ENCODE data around the gene RHBDF2.

The RHBDF2 gene

DNA sequence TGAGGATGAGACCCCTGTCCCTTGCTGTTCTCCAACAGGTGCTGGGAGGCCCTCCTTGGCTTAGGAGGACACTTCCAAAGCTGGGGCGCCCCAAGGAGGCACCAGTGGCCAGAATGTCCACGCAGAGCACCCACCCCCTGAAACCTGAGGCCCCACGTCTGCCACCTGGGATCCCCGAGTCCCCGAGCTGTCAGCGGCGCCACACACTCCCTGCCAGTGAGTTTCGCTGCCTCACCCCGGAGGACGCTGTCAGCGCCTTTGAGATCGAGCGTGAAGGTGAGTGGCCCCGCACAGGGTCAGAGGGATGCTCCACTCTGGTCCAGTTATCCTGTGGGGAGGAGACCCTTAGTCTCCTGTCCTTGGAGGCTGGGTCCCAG is 32.6 kb downstream of the RHBDF2 start:
- TF ChIP-seq, protein P1, sequence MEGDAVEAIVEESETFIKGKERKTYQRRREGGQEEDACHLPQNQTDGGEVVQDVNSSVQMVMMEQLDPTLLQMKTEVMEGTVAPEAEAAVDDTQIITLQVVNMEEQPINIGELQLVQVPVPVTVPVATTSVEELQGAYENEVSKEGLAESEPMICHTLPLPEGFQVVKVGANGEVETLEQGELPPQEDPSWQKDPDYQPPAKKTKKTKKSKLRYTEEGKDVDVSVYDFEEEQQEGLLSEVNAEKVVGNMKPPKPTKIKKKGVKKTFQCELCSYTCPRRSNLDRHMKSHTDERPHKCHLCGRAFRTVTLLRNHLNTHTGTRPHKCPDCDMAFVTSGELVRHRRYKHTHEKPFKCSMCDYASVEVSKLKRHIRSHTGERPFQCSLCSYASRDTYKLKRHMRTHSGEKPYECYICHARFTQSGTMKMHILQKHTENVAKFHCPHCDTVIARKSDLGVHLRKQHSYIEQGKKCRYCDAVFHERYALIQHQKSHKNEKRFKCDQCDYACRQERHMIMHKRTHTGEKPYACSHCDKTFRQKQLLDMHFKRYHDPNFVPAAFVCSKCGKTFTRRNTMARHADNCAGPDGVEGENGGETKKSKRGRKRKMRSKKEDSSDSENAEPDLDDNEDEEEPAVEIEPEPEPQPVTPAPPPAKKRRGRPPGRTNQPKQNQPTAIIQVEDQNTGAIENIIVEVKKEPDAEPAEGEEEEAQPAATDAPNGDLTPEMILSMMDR (IDR thresholded peaks at IDR 0.05; ENCODE audit: control insufficient read depth, insufficient read depth, low read depth, low read length, missing control alignments), result no peak
- H3K4me3 ChIP-seq (ENCODE audit: control insufficient read depth, low read depth, low read length), result no peak overlapping the region
- DNase-seq (ENCODE audit: low read depth), result no peak

DNA sequence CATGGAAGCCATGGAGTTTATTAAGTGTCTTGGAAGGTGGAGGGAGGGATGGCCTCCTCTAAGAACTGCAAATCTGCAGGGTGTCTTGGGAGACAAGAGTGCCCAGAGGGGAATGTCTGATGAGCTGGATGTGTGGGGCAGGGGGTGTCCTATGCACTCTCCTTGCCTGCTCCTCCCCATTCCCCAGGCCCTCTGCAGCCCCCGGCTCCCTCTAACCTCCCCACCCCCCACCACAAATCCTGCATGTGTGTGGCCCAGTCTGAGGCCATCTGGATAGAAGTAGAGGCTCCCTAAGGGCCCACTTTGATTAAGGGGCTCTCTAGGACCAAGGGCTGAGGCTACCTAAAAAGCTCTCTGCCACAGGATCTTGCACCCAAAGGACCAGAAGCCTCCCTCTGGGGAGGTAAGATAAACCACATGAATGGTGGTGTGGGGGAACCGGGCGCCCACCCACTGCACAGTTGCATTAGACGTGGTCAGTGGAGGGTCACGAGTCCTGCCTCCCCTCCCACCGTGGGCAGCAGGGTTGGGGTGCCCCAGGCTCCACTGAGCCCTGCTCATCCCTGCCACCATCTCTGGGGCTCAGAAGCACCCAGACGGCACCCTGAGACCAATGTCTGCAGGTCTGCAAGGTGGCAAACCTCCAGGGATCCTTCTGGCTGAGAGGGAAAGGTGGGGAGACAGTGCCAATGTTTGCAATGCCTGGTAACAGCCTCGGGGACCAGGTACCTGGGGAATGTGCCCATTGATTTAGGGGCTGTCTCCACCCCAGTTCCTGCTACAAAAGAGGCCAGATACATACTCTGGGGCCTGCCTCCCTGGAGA is 33.2 kb downstream of the RHBDF2 start:
- no peak for DNase-seq (ENCODE audit: low read depth)
- H3K4me3 ChIP-seq (ENCODE audit: control insufficient read depth, low read depth, low read length), result no peak overlapping the region
- TF ChIP-seq, protein P1 (IDR thresholded peaks at IDR 0.05; ENCODE audit: control insufficient read depth, insufficient read depth, low read depth, low read length, missing control alignments), result no peak

DNA sequence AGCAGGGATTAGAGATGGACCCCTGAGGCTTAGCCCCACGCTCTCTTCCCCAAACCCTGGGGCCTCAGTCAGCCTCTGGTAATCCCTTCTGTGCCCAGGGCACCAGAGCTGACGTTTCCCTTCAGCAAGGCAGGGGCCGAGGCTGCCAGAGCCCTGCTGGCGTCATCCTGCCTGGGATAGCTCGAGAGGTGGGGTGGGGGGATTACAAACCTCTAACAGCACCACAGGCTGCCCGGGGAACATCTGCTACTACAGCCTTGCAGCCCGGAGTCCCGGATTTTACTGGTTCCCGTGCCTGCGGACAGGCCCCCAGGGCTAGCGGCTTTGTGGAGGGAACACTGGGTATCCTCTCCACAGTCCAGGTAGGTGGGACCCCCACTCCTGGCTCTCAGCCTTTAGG is 33.9 kb downstream of the RHBDF2 start, which contains the start of gene AANAT:
TSS of gene AANAT (plus strand) at position 238 of the 400 bp plus-strand sequence. CDS start 1,144 bp downstream, outside the sequence.
- H3K4me3 ChIP-seq (ENCODE audit: control insufficient read depth, low read depth, low read length), result no peak within 1 kb of the TSS
- no peak for DNase-seq (ENCODE audit: low read depth)
- TF ChIP-seq, protein P1 (IDR thresholded peaks at IDR 0.05; ENCODE audit: control insufficient read depth, insufficient read depth, low read depth, low read length, missing control alignments), result no peak

- no peak for DNase-seq (ENCODE audit: low read depth)
- TF ChIP-seq, protein P1 (IDR thresholded peaks at IDR 0.05; ENCODE audit: control insufficient read depth, insufficient read depth, low read depth, low read length, missing control alignments), result no peak
- no peak overlapping the region for H3K4me3 ChIP-seq (ENCODE audit: control insufficient read depth, low read depth, low read length)
These were observed 34.5 kb downstream of the RHBDF2 start for GRCh38 chr17:76466775-76467130.

- TF ChIP-seq, protein P1 (IDR thresholded peaks at IDR 0.05; ENCODE audit: control insufficient read depth, insufficient read depth, low read depth, low read length, missing control alignments), result no peak
- H3K4me3 ChIP-seq (ENCODE audit: control insufficient read depth, low read depth, low read length), result no peak overlapping the region
- DNase-seq (ENCODE audit: low read depth), result no peak
These were observed 38.5 kb downstream of the RHBDF2 start for GRCh38 chr17:76462556-76463290.

DNA sequence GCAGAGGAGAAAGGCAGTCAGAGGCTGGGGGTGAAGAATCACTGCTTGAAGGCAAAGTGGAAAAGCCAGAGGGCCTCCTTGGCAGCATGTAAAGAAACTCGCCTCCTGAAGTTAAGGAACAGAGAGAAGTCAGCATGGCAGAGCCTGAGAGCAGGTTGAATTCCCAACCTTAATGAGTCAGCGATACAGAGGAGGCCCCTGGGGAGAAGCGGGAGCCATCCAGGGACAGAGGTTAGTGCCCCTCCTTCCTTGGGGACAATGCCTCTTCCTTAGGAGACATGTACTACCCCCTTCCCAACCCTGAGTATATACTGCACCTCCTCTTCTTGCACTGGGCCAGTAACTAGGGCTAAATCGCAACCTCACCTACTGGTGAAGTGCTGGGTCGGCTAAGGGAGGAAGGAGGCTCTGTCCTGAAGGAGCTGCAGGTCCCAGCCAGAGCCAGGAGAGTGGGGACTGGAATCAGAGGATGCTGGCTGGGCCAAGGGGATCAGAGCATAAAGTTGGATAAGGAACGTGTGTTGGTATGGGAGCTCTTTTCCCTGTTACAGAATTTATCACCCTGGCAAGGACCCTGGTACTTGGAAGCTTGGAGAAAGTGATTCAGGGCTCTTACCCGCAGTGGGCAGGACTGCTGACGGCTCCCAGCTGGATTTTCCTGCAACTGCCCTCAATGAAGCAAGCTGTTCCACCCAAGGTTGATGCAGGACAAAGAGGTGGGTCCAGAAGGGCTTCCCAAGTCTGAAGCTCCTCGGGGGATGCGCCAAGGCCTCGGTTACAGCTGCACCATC is 39.3 kb downstream of the RHBDF2 start:
- TF ChIP-seq, protein P1 (IDR thresholded peaks at IDR 0.05; ENCODE audit: control insufficient read depth, insufficient read depth, low read depth, low read length, missing control alignments), result no peak
- DNase-seq (ENCODE audit: low read depth), result no peak
- H3K4me3 ChIP-seq (ENCODE audit: control insufficient read depth, low read depth, low read length), result no peak overlapping the region
